Activated CD4-positive, alpha-beta T cell treated with anti-CD3 and anti-CD28 coated beads for 1 hour (primary cell): ENCODE measurements around the gene GOSR2.
A peak's percentile ranks its signal among the peaks of the same experiment; 100 is the strongest.

Experiments
- DNase-seq: peaks from one replicate; pipeline ENCODE4 v3.0.0-alpha.2; 2020

GOSR2 gene

GRCh38 chr17:46922804-46923635 is at the start of gene GOSR2:
Gene GOSR2, plus strand, starts transcription at chr17:46923160. Its CDS starts 33 bp downstream, at chr17:46923193.
- DNase-seq, result peak; percentile 83

GRCh38 chr17:46873941-46874645 is 48.9 kb upstream of the GOSR2 start:
- DNase-seq, result no peak

- no peak for DNase-seq
These were observed 48.1 kb upstream of the GOSR2 start for GRCh38 chr17:46874906-46875305.

- no peak for DNase-seq
These were observed 47.1 kb upstream of the GOSR2 start for GRCh38 chr17:46875849-46876352.

GRCh38 chr17:46876353-46876887 is 46.5 kb upstream of the GOSR2 start:
- no peak for DNase-seq

GRCh38 chr17:46876926-46877325 is 46.0 kb upstream of the GOSR2 start:
- DNase-seq, result no peak

GRCh38 chr17:46877466-46877865 is 45.5 kb upstream of the GOSR2 start:
- no peak for DNase-seq

- no peak for DNase-seq
These were observed 44.9 kb upstream of the GOSR2 start for GRCh38 chr17:46878055-46878454.

- DNase-seq, result no peak
These were observed 43.9 kb upstream of the GOSR2 start for GRCh38 chr17:46879101-46879500.

GRCh38 chr17:46881015-46881414 is 41.9 kb upstream of the GOSR2 start:
- no peak for DNase-seq

GRCh38 chr17:46882666-46883065 is 40.3 kb upstream of the GOSR2 start:
- no peak for DNase-seq

GRCh38 chr17:46883871-46884520 is 39.0 kb upstream of the GOSR2 start:
- DNase-seq, result no peak

- DNase-seq, result no peak
These were observed 38.4 kb upstream of the GOSR2 start for GRCh38 chr17:46884552-46884951.

GRCh38 chr17:46885415-46886309 is 37.3 kb upstream of the GOSR2 start:
- no peak for DNase-seq

GRCh38 chr17:46886310-46886663 is 36.7 kb upstream of the GOSR2 start:
- no peak for DNase-seq

GRCh38 chr17:46887717-46888116 is 35.2 kb upstream of the GOSR2 start:
- no peak for DNase-seq

GRCh38 chr17:46888727-46889126 is 34.2 kb upstream of the GOSR2 start:
- no peak for DNase-seq

GRCh38 chr17:46889519-46889918 is 33.4 kb upstream of the GOSR2 start:
- no peak for DNase-seq

GRCh38 chr17:46889992-46890564 is 32.9 kb upstream of the GOSR2 start:
- no peak for DNase-seq

- no peak for DNase-seq
These were observed 32.3 kb upstream of the GOSR2 start for GRCh38 chr17:46890638-46891037.

- no peak for DNase-seq
These were observed 30.7 kb upstream of the GOSR2 start for GRCh38 chr17:46892192-46892703.

- DNase-seq, result no peak
These were observed 28.9 kb upstream of the GOSR2 start for GRCh38 chr17:46894024-46894423.
